SH-SY5Y (cell line): ENCODE measurements around the gene BPIFB3.

Experiments used
- GATA2 ChIP-seq: IDR thresholded peaks from 2 replicates; pipeline ENCODE4 v1.6.1; 2011; ENCODE audit warnings: mild to moderate bottlenecking, low read depth, low read length
- GATA3 ChIP-seq: IDR thresholded peaks from 2 replicates; pipeline ENCODE4 v1.6.1; 2011; ENCODE audit warnings: low read depth, mild to moderate bottlenecking, low read length, moderate library complexity

The BPIFB3 gene

DNA sequence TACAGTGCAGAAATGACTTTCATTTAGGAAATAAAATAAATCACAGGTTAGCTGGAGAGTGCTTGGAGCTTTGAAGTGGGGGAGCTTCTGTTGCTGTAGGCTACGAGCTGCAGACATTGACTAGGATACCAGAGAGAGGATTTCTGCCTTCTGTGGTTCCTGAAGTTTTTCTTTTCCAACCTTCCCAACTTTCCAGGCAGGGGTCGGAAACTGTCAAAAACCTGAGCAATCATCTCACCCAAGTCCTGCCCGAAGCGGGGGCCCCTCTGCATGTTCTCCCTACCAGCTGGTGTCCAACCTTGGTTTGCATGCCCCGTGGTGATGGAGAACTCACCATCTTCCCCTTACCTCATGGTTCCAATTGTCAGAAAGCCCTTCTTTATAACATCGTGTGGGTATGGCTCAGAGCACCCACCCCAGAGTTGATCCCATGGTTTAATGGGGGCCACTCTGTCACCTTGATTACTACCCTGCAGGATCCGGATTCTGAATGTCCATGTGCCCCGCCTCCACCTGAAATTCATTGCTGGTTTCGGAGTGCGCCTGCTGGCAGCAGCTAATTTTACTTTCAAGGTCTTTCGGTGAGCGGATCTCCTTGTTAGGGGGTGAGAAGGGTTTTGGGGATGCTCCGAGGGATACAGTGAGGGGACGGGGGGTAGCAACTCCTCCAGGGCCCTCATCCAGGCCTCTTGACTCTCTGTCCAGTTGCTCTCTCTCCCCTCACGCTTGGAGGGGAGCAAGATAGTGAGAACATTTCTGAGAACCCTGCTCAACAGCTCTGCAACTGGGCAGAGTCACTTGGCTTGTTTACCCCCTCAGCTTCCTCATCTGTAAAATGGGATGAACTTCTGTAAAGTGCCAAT is 41.1 kb upstream of the BPIFB3 start:
- no peak for TF ChIP-seq GATA3
- no peak for TF ChIP-seq GATA2

DNA sequence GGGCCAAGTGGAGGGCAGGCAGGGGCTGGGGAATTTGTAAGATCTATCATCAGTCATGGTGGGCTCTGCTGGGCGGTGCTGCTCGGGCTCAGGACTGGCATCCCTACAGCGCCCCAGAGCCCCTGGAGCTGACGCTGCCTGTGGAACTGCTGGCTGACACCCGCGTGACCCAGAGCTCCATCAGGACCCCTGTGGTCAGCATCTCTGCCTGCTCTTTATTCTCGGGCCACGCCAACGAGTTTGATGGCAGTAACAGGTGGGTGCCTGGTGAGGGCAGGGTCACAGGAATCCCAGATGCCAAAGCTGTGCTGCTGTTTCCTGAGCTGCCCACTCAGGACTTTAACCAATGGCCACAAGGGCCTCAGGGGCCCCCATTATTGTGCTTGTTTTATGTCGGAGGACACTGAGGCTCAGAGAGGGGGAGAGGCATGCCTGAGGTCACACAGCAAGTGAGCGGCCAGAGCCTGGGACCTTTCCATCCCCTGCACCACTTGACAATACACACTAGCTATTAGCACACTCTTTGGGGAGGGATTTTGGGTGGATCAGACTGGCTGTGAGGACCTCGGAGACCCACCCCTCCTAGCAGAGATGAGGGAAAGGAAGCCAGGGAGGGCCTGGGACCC is 39.9 kb upstream of the BPIFB3 start:
- TF ChIP-seq GATA2 (no peak), GATA3 (no peak)

DNA sequence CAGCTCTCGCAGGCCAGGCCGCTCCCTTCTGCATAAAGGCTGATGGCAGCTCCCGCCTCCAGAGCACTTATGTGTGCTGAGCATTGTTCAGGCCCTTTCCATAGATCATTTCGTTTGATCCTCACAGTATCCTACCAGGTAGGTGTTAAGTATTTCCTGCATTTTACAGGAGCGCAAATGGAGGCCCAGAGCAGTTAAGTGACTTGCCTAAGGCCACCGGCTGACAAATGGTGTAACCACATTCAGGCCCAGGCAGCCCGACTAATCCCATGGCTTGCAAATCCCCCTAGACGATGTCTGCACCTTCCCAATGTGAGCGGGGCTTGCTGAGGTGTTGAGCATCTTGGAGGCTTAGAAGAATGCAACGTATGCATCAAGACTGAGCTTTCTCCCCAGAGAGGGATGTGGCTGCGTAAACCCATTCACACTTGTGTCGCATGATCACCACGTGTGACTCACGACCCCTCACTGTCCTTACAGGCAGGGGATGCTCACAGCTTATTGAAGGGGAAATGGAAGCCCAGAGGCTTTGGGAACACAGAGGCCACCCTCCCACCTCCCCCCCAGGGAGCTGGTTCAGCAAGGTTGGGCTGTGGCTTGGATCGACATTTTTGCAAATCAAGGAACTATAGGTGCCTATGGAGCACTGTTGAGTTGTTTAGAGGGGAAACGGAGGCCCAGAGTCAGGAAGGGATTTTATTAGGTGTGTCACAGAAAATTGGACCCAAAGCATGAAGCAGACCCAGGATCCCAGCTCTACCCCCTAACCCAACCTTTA is 39.2 kb upstream of the BPIFB3 start:
- no peak for TF ChIP-seq GATA2
- TF ChIP-seq GATA3 = no peak

DNA sequence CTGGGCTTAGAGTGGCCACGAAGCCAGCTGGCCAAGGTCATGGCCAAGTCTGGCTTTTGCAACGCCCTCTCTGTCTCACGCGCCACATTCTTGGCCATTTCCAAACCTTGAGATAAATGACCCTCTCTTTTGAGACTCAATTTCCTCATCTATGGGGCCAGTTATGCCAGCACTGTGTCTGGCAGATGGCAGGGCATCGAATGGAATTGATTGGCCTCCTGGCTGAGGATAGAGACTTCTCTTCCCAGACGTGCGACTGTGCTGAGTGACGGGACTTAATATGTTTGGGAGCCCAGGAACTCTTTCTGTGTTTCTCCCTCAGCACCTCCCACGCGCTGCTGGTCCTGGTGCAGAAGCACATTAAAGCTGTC is 38.6 kb upstream of the BPIFB3 start:
- TF ChIP-seq GATA3 (no peak), GATA2 (no peak)

DNA sequence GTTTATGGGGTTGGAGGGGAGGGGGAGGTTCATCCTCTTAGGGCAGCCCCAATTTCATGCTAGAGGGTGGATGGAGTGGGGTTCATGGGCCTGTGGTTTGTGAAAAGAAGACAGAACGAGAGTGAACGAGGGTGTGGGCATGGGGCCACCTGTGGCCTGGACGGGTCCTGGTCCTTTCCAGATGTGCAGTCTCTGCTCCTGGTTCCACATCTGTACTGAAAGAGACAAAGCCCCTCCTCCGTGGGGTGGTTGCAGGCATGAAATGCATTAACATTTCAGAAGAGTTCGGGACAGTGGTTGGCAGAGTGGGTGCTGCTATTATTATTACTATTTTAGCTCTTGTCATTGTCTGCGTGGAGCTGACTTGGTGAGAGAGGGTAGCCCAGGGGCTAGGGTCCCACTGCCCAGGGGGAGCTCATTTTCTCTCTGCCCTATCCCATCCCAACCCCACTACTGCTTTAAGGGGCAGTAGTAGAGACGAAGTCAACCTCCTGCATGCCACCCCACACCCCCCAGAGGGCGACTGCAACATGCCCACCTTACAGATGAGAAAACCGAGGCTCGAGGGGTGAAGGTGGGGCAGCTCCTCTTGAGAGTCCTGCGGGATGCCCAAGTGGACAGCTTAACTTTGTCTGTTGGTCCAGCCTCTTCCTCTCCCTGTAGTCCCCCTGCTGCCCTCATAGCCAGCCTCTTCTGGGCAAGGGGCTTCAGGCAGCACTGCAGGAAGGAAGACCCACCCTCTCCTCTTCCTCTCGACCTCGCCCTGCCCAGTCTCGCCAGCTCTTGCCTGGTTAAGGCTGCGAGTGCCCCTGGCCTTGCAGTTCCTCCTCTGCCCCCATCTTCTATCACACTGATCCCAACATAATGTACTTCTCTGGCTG is 37.8 kb upstream of the BPIFB3 start:
- TF ChIP-seq GATA3 (no peak), GATA2 (no peak)

DNA sequence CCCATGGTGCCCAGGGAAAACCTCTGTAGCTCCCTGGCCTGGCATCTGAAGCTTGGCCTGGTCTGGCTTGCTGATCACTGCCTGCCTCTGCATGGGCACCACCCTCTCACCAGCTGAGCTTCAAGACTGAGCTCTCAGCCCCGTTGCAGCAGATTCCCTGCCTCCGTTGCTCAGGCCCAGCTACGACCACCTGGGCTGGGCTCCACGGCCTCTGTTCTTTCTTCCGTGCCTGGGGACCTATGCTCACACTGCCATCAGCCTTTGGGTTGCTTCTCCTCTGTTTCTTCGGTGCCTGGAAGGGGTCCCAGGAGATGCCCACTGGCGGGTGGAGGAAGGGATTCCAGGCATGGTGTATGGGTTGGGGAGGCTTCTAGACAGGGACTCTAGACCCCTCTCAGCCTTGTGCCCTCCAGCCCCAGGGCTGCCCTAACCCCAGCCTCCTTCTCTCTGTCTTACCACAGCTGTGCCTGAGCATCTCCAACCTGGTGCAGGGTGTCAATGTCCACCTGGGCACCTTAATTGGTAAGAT is 37.1 kb upstream of the BPIFB3 start:
- TF ChIP-seq GATA3 = no peak
- no peak for TF ChIP-seq GATA2

DNA sequence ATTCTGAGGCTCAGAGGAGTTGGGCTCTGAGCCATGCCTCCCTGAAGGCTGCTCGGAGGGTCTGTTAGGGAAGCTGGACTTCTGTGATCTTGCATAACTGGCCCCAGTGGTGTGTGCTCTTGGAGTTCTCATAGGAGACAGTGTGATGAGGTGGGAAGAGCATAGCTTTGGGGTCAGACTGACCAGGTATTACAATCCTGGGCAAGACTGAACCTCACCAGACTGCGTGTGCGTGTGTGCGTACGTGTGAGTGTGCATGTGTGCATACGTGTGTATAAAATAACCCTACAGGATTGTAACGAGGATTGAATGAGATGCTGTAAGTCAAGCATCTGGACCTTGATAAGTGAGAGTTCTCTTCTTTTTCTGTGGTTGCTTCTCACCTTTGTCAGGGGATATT is 36.2 kb upstream of the BPIFB3 start:
- TF ChIP-seq GATA2 (no peak), GATA3 (no peak)

DNA sequence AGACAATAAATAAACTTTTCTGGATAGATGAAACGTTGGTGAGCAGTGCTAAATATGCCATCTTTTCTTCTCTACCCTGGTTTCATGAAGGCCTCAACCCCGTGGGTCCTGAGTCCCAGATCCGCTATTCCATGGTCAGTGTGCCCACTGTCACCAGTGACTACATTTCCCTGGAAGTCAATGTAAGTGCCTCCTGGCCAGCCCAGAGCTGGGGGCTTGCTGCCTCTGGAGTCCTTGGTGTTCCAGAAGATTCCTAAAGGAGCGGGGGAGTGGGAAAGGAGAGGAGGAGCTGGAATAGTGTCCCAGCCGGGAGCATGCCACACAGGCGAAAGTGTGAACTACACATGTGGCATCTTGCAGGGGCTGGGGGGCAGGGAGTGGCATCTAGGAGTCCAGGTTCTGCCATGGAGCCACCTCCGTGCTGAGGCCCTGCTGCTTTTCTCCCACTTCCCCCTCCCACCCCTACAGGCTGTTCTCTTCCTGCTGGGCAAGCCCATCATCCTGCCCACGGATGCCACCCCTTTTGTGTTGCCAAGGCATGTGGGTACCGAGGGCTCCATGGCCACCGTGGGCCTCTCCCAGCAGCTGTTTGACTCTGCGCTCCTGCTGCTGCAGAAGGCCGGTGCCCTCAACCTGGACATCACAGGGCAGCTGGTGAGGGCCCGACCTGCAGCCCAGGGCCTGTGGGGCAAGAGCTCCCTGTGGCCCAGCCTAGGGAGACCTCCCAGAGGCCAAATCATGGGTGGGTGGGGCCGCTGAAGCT is 35.4 kb upstream of the BPIFB3 start:
- TF ChIP-seq GATA2 (no peak), GATA3 (no peak)

DNA sequence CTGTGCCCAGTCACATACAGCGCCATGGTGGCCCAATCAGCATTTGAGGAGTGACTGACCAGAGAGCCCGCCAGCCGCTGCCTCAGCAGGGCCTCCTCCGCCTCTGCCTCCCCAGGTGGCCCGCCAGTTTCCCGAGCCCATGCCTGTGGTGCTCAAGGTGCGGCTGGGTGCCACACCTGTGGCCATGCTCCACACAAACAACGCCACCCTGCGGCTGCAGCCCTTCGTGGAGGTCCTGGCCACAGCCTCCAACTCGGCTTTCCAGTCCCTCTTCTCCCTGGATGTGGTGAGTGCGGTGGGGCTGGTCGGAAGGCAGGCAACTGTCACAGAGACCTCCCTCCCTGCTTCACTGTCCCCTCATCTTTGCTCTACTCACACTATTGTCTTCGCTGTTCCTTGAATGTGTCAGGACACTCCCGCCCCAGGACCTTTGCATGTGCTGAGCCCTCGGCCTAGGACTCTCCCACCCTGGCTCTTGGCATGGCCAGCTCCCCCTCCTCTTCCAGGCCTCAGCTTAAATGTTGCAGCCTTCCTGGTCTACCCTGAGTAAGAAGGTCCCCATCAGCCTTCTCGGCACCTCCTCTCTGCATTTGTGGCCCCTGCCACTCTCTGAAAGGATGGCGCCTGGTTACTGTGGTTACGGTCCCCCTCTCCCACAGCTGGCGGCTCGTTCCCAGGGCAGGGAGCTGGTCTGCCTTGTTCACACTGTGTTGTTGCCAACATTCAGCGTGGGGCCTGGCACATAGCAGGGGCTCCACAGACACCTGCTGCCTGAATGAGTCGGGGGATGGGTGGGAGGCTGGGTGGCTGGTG is 34.0 kb upstream of the BPIFB3 start:
- TF ChIP-seq GATA3 = no peak
- TF ChIP-seq GATA2 = no peak

DNA sequence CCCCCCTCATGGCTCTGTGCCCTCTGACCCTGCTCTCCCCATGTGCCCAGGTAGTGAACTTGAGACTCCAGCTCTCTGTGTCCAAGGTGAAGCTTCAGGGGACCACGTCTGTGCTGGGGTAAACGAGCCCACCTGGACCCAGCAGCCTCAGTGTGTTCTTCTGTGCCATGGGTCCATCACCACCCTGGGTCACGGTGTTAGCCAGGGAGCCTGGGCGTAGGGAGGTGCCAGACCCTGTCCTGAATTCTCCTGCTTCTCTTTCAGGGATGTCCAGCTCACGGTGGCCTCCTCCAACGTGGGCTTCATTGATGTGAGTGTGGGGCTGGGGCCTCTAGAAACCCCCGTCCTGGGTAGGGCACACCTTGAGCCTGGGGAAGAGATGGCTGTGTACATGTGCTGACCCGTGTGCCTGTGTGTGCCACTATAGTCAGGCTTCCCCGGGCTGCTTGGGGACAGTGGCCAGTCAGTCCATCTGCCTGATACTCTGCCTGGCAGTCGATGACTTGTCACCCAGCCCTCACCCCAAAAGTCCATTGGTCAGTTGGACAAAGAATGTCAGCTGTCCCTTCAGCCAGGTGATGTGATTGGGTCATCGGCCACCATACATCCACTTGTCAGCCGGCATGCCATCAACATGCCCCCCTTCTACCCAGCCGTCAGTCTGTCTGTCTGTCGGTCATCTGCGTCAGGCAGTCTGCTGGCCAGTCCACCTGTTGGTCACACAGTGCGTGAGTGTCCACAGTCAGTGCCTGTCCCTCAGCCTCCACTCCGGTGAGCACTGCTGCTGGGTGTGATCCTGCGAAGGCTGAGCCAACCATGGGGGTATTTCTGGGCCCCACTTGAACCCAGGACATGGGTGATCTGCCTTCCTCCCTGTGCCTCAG is 33.2 kb upstream of the BPIFB3 start:
- TF ChIP-seq GATA2 (no peak), GATA3 (no peak)

DNA sequence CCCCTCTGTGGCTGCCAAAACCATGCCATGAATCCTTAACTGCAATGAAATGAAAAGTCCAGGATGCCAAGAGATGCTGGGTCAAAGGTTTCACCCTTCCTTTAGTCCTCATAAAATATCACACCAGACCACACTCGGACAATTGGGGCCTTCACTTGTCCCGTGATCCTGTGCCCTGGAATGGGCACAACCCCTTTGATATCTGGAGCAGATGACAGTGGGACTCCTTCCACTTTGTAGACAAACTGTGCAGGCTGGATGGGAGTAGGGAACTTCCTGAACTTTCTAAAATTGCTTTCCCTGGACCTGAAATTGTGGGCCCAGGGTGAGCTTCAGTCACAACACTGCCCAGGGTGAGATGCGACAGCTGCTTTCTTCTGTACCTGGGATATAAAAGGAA is 31.8 kb upstream of the BPIFB3 start:
- TF ChIP-seq GATA2 = no peak
- no peak for TF ChIP-seq GATA3

DNA sequence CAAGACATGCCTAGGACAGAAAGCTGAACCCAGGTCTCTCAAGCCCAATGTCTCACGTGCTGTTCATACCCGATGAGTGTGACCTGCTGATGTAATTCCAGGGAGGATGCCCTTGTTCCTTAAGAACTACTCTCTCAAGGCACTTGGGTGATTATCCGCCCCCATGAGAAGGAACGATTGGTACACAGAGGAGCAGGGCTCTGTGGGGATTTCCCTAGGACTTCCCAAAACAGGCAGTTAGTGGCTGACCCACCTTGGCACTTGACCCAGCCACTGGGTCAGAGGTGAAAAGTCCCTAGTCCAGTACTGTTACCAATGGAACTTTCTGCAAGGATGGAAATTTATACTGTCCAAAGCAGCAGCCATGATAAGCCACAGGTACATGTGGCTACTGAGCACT is 31.4 kb upstream of the BPIFB3 start:
- TF ChIP-seq GATA2 (no peak), GATA3 (no peak)
